ENCODE results near the gene C20orf96. TPM values are rescaled to one million over a fixed set of nuclear protein-coding genes. Genes with fewer than 3 reads are reported as not detected.

C20orf96 gene
- total and polyA plus RNA-seq, 2 of the 4 experiments (the other 2 are of a cell fraction) = 2.0 to 9.8 TPM

GRCh38 chr20:277496-277781 lies 13.1 kb downstream of the C20orf96 start:
- Histone ChIP-seq H3K9me3 (ENCODE audit: control insufficient read depth, insufficient read depth, low read length) (no peaks in the 10 kb centered on the region), H2BK120ac (ENCODE audit: low read depth, low read length) (no peak overlapping the region), H3K56ac (ENCODE audit: extremely low read depth, insufficient read depth, low read length) (no peak overlapping the region), H3K79me1 (ENCODE audit: low read depth in 1 of 2, low read length in 2 of 2) (no peaks in the 10 kb centered on the region), H3K27ac (ENCODE audit: insufficient read depth, low read length) (no peak overlapping the region), H3K9me1 (ENCODE audit: insufficient read depth, low read length) (no peaks in the 10 kb centered on the region; the same call in 1 of the 2 replicates), H3K4me2 (ENCODE audit: low read depth, low read length) (no peak overlapping the region), H2BK5ac (ENCODE audit: low read depth, low read length, poor library complexity, severe bottlenecking) (no peak overlapping the region), H4K91ac (ENCODE audit: insufficient read depth, low read depth, low read length) (no peak overlapping the region), H3K23ac (ENCODE audit: low read depth, low read length) (no peak overlapping the region), H3K14ac (replicated peaks; ENCODE audit: low read depth, low read length) (no peak overlapping the region), H3K9ac (ENCODE audit: low read depth, low read length) (no peak overlapping the region), H4K20me1 (ENCODE audit: insufficient read depth, low read length) (no peaks in the 10 kb centered on the region), H3K27me3 (ENCODE audit: control insufficient read depth, insufficient read depth, low read length) (no peaks in the 10 kb centered on the region), H3K18ac (ENCODE audit: low read depth, low read length) (no peak overlapping the region), H3K4me3 (ENCODE audit: insufficient read depth, low read depth, low read length) (no peak overlapping the region), H3K4ac (ENCODE audit: low read depth, low read length) (no peak overlapping the region), H2BK15ac (ENCODE audit: low read depth, low read length) (no peak overlapping the region), H2AK5ac (ENCODE audit: low read depth, low read length) (no peak overlapping the region), H3K4me1 (ENCODE audit: control insufficient read depth, insufficient read depth, low read length) (no peaks in the 10 kb centered on the region), H4K5ac (ENCODE audit: low read depth, low read length) (no peak overlapping the region), H3K36me3 (ENCODE audit: control insufficient read depth, insufficient read depth, low read length) (peaks cover 36% of the 10 kb centered on the region), H2AK9ac (replicated peaks; ENCODE audit: low read depth, low read length, poor library complexity) (no peak overlapping the region), H2BK20ac (ENCODE audit: low read depth, low read length) (no peak overlapping the region), H2AFZ (replicated peaks; ENCODE audit: low read length, poor library complexity) (no peak overlapping the region), H4K8ac (ENCODE audit: low read depth in 2 of 2, low read length in 2 of 2) (no peak overlapping the region)
- DNase-seq = no peak
- no peak for ATAC-seq (ENCODE audit: low read depth)
- dilution Hi-C loops (cut with HindIII; ENCODE audit: low sequenced_read_pairs, unreplicated experiment) (no loop called here), in situ Hi-C loops (cut with MboI; ENCODE audit: low sequenced_read_pairs) (no loop called here), intact Hi-C loops (cut with micrococcal nuclease) (no loop called here)
- no TSS peak for BruUV-seq (replicated peaks)
- POLR2A ChIA-PET (ENCODE audit: unreplicated experiment) = no interaction called here
- no CpG with 5 or more reads among the region's 3 CpGs for WGBS, 2 experiments (ENCODE audit: extremely low coverage in 2 of 2, insufficient read length in 1 of 2)
- CTCF ChIA-PET = no interaction called here
- no peak for TF ChIP-seq ELK1 (IDR thresholded peaks at IDR 0.05; ENCODE audit: borderline replicate concordance, low read depth, low read length)
